Measurements from ENCODE around the gene DICER1. TPM values are rescaled to one million over a fixed set of nuclear protein-coding genes. Genes with fewer than 3 reads are reported as not detected.

DICER1 gene
- total RNA-seq, 2 donors from 2014 or later = 47.7 to 85.0 TPM

GRCh38 chr14:95065411-95065810 is 91.9 kb downstream of the DICER1 start:
- TF ChIP-seq POLR2A (IDR thresholded peaks at IDR 0.05) (no peak), CTCF (IDR thresholded peaks at IDR 0.05) (no peak)

GRCh38 chr14:95064734-95065133 is 92.6 kb downstream of the DICER1 start:
- H3K9me3 ChIP-seq = no peaks in the 10 kb centered on the region
- H3K4me3 ChIP-seq = no peak overlapping the region
- ATAC-seq (no peak), DNase-seq (no peak)
- no peak overlapping the region for H3K27ac ChIP-seq
- H3K4me1 ChIP-seq = no peaks in the 10 kb centered on the region
- intact Hi-C loops (cut with DNase I) = no loop called here
- 100% methylated on average over 2 of the region's 2 CpGs for WGBS, 2 donors
- H3K36me3 ChIP-seq (replicated peaks in 1 of 2; ENCODE audit: insufficient read depth in 1 of 2, low read depth in 2 of 2) = no peaks in the 10 kb centered on the region
- H3K27me3 ChIP-seq = no peaks in the 10 kb centered on the region
- TF ChIP-seq POLR2A (IDR thresholded peaks at IDR 0.05) (no peak), CTCF (IDR thresholded peaks at IDR 0.05) (no peak)

More at GRCh38 chr14:95065411-95065810, 91.9 kb downstream of the DICER1 start:
- H3K36me3 ChIP-seq (replicated peaks in 1 of 2; ENCODE audit: insufficient read depth in 1 of 2, low read depth in 2 of 2) = no peaks in the 10 kb centered on the region
- DNase-seq (no peak), ATAC-seq (no peak)
- intact Hi-C loops (cut with DNase I) = no loop called here
- H3K27ac ChIP-seq = no peak overlapping the region
- H3K9me3 ChIP-seq = no peaks in the 10 kb centered on the region
- H3K4me1 ChIP-seq = no peaks in the 10 kb centered on the region
- WGBS, 2 donors = 75 to 80% methylated on average over 2 of the region's 2 CpGs
- H3K27me3 ChIP-seq = no peaks in the 10 kb centered on the region
- no peak overlapping the region for H3K4me3 ChIP-seq

- no peaks in the 10 kb centered on the region for H3K4me1 ChIP-seq
- H3K9me3 ChIP-seq = no peaks in the 10 kb centered on the region
- H3K27ac ChIP-seq = no peak overlapping the region
- TF ChIP-seq CTCF (IDR thresholded peaks at IDR 0.05) (no peak), POLR2A (IDR thresholded peaks at IDR 0.05) (no peak)
- no peak overlapping the region for H3K4me3 ChIP-seq
- H3K27me3 ChIP-seq = no peaks in the 10 kb centered on the region
- DNase-seq (no peak), ATAC-seq (no peak)
- WGBS, 2 donors = 94 to 95% methylated on average over 6 of the region's 6 CpGs
- no peaks in the 10 kb centered on the region for H3K36me3 ChIP-seq (replicated peaks in 1 of 2; ENCODE audit: insufficient read depth in 1 of 2, low read depth in 2 of 2)
- intact Hi-C loops (cut with DNase I) = no loop called here
These were observed 93.1 kb downstream of the DICER1 start for GRCh38 chr14:95064256-95064655.

GRCh38 chr14:95063391-95063790 is 93.9 kb downstream of the DICER1 start:
- Histone ChIP-seq H3K36me3 (replicated peaks in 1 of 2; ENCODE audit: insufficient read depth in 1 of 2, low read depth in 2 of 2) (no peaks in the 10 kb centered on the region), H3K4me1 (no peaks in the 10 kb centered on the region), H3K9me3 (no peaks in the 10 kb centered on the region), H3K27me3 (no peaks in the 10 kb centered on the region), H3K4me3 (no peak overlapping the region), H3K27ac (no peak overlapping the region)
- intact Hi-C loops (cut with DNase I) = no loop called here
- WGBS, 2 donors = 50 to 53% methylated on average over 5 of the region's 5 CpGs
- ATAC-seq (no peak), DNase-seq (no peak)
- TF ChIP-seq CTCF (IDR thresholded peaks at IDR 0.05) = no peak
- TF ChIP-seq POLR2A (IDR thresholded peaks at IDR 0.05) = no peak

- Histone ChIP-seq H3K27me3 (no peaks in the 10 kb centered on the region), H3K9me3 (no peaks in the 10 kb centered on the region), H3K4me1 (no peaks in the 10 kb centered on the region), H3K4me3 (no peak overlapping the region), H3K36me3 (replicated peaks in 1 of 2; ENCODE audit: insufficient read depth in 1 of 2, low read depth in 2 of 2) (no peaks in the 10 kb centered on the region), H3K27ac (no peak overlapping the region)
- TF ChIP-seq POLR2A (IDR thresholded peaks at IDR 0.05) (no peak), CTCF (IDR thresholded peaks at IDR 0.05) (no peak)
- ATAC-seq (no peak), DNase-seq (no peak)
- intact Hi-C loops (cut with DNase I) = no loop called here
- 81 to 87% methylated on average over 5 of the region's 5 CpGs for WGBS, 2 donors
These were observed 94.4 kb downstream of the DICER1 start for GRCh38 chr14:95062946-95063345.
